Endothelial cell (in vitro differentiated cells): ENCODE data around the gene RAPGEF5. TPM values are rescaled to one million over a fixed set of nuclear protein-coding genes. Genes with fewer than 3 reads are reported as not detected.

Experiments used
- DNase-seq: peaks from one replicate; pipeline ENCODE4 v3.0.0; 2021; ENCODE audit warnings: low spot score
- H3K27ac Mint-ChIP-seq: one replicate; pipeline ENCODE4 v1.8.0; 2021; ENCODE audit warnings: mixed read lengths, inconsistent platforms; ENCODE audit not compliant: unreplicated experiment
- H3K27me3 Mint-ChIP-seq: one replicate; pipeline ENCODE4 v1.8.0; 2021; ENCODE audit warnings: mild to moderate bottlenecking, moderate library complexity, mixed read lengths, inconsistent platforms; ENCODE audit not compliant: unreplicated experiment
- H3K36me3 Mint-ChIP-seq: one replicate; pipeline ENCODE4 v1.8.0; 2021; ENCODE audit warnings: mild to moderate bottlenecking, low read depth, mixed read lengths, inconsistent platforms; ENCODE audit not compliant: unreplicated experiment
- H3K4me1 Mint-ChIP-seq: one replicate; pipeline ENCODE4 v1.8.0; 2021; ENCODE audit warnings: mild to moderate bottlenecking, mixed read lengths, inconsistent platforms; ENCODE audit not compliant: unreplicated experiment
- H3K4me3 Mint-ChIP-seq: one replicate; pipeline ENCODE4 v1.8.0; 2021; ENCODE audit warnings: mild to moderate bottlenecking, mixed read lengths, inconsistent platforms; ENCODE audit not compliant: unreplicated experiment
- H3K9me3 Mint-ChIP-seq: one replicate; pipeline ENCODE4 v1.8.0; 2021; ENCODE audit warnings: mixed read lengths, inconsistent platforms; ENCODE audit not compliant: unreplicated experiment
- CTCF ChIP-seq: fragments of 200-600 bp; sonication (generic); IDR thresholded peaks from one replicate; pipeline ENCODE4 v1.5.0; 2021; ENCODE audit warnings: antibody characterized with exemption; ENCODE audit not compliant: unreplicated experiment
- long read RNA-seq: library from polyadenylated mRNA; unstranded; transcript quantifications from one replicate; pipeline ENCODE4 v2.0.0, GENCODE V29; 2020; ENCODE audit not compliant: unreplicated experiment
- total RNA-seq: library from RNA; stranded (reverse); fragmentation: NEBNext Ultra II Directional; extraction: Animal tissue kit (Norgen Biotek cat#: 25700); gene quantifications from one replicate; pipeline ENCODE4 v1.2.1, GENCODE V29; 2021; ENCODE audit not compliant: unreplicated experiment

The RAPGEF5 gene
- total RNA-seq = 135 TPM
- long read RNA-seq, partial matches to known transcripts = 11 of 16 reads
- long read RNA-seq, other reads (novel, unspliced or antisense) = 5 of 16 reads

- no peak for TF ChIP-seq CTCF
- H3K27me3 Mint-ChIP-seq = peaks cover 7% of the 10 kb centered on the region
- peaks cover 20% of the 10 kb centered on the region for H3K4me1 Mint-ChIP-seq
- peak within 1 kb of the TSS; percentile 96 for H3K4me3 Mint-ChIP-seq
- H3K27ac Mint-ChIP-seq = peak within 1 kb of the TSS; percentile 75
- peak; percentile 40 for DNase-seq
- peaks cover 27% of the 10 kb centered on the region for H3K36me3 Mint-ChIP-seq
- peaks cover 3% of the 10 kb centered on the region for H3K9me3 Mint-ChIP-seq
Observed at GRCh38 chr7:22356701-22357310, at the start of gene RAPGEF5. TSS of gene RAPGEF5 (minus strand) at chr7:22357154. CDS start at chr7:22357060, 94 bp downstream.

GRCh38 chr7:22406715-22407114 lies 49.8 kb upstream of the RAPGEF5 start:
- Mint-ChIP-seq H3K27ac (no peak overlapping the region), H3K27me3 (peaks cover 3% of the 10 kb centered on the region), H3K4me3 (no peak overlapping the region), H3K9me3 (no peaks in the 10 kb centered on the region), H3K4me1 (peaks cover 5% of the 10 kb centered on the region), H3K36me3 (no peaks in the 10 kb centered on the region)
- no peak for DNase-seq
- no peak for TF ChIP-seq CTCF

GRCh38 chr7:22404421-22405023 lies 47.6 kb upstream of the RAPGEF5 start:
- peaks cover 5% of the 10 kb centered on the region for H3K4me1 Mint-ChIP-seq

GRCh38 chr7:22403344-22403743 lies 46.4 kb upstream of the RAPGEF5 start:
- TF ChIP-seq CTCF = no peak
- DNase-seq = no peak
- H3K27me3 Mint-ChIP-seq = no peaks in the 10 kb centered on the region
- H3K4me1 Mint-ChIP-seq = peaks cover 5% of the 10 kb centered on the region
- no peak overlapping the region for H3K4me3 Mint-ChIP-seq
- no peak overlapping the region for H3K27ac Mint-ChIP-seq
- no peaks in the 10 kb centered on the region for H3K9me3 Mint-ChIP-seq
- no peaks in the 10 kb centered on the region for H3K36me3 Mint-ChIP-seq

More at GRCh38 chr7:22404421-22405023, 47.6 kb upstream of the RAPGEF5 start:
- H3K27ac Mint-ChIP-seq = no peak overlapping the region
- no peak overlapping the region for H3K4me3 Mint-ChIP-seq
- DNase-seq = no peak
- no peaks in the 10 kb centered on the region for H3K27me3 Mint-ChIP-seq
- H3K36me3 Mint-ChIP-seq = no peaks in the 10 kb centered on the region
- H3K9me3 Mint-ChIP-seq = no peaks in the 10 kb centered on the region
- TF ChIP-seq CTCF = no peak

GRCh38 chr7:22402250-22402649 lies 45.3 kb upstream of the RAPGEF5 start:
- no peak overlapping the region for H3K4me3 Mint-ChIP-seq
- H3K9me3 Mint-ChIP-seq = no peaks in the 10 kb centered on the region
- H3K4me1 Mint-ChIP-seq = peaks cover 11% of the 10 kb centered on the region
- H3K36me3 Mint-ChIP-seq = no peaks in the 10 kb centered on the region
- DNase-seq = no peak
- TF ChIP-seq CTCF = no peak
- no peak overlapping the region for H3K27ac Mint-ChIP-seq
- no peaks in the 10 kb centered on the region for H3K27me3 Mint-ChIP-seq
